ENCODE results near the gene LAMB3. TPM values are rescaled to one million over a fixed set of nuclear protein-coding genes. Genes with fewer than 3 reads are reported as not detected.

LAMB3 gene
- polyA plus RNA-seq, 1 donor from 2014 or later, result 5.8 TPM

GRCh38 chr1:209657918-209658317 lies 5.7 kb upstream of the LAMB3 start:
- no peak overlapping the region for H3K9ac ChIP-seq (ENCODE audit: low read length)

GRCh38 chr1:209657140-209657879 lies 5.1 kb upstream of the LAMB3 start:
- Histone ChIP-seq H3K4me3 (ENCODE audit: low read length) (no peak overlapping the region), H3K9me3 (ENCODE audit: low read length) (no peaks in the 10 kb centered on the region), H3K4me2 (ENCODE audit: low read length) (no peak overlapping the region)
- TF ChIP-seq SMC3 (conservative IDR thresholded peaks at IDR 0.05; ENCODE audit: poor library complexity), result no peak
- no peak for TF ChIP-seq EZH2 (IDR thresholded peaks at IDR 0.05; ENCODE audit: borderline replicate concordance, insufficient read depth, low read length, poor library complexity, severe bottlenecking)
- no peak for TF ChIP-seq CTCF (IDR thresholded peaks at IDR 0.05; ENCODE audit: poor library complexity, severe bottlenecking)
- no peak for TF ChIP-seq MXI1 (conservative IDR thresholded peaks at IDR 0.05; ENCODE audit: poor library complexity, severe bottlenecking)
- no peak for TF ChIP-seq RAD21 (conservative IDR thresholded peaks at IDR 0.05)

More at GRCh38 chr1:209657918-209658317, 5.7 kb upstream of the LAMB3 start:
- H2AFZ ChIP-seq (ENCODE audit: low read depth, low read length), result no peak overlapping the region
- H3K27ac ChIP-seq (ENCODE audit: low read length), result no peak overlapping the region
- H4K20me1 ChIP-seq (ENCODE audit: insufficient read depth), result no peaks in the 10 kb centered on the region
- H3K9me3 ChIP-seq (ENCODE audit: low read length), result no peaks in the 10 kb centered on the region
- no peak for TF ChIP-seq CTCF (IDR thresholded peaks at IDR 0.05; ENCODE audit: poor library complexity, severe bottlenecking)
- no peak for TF ChIP-seq POLR2AphosphoS5 (IDR thresholded peaks at IDR 0.05)
- no peak for TF ChIP-seq SMC3 (conservative IDR thresholded peaks at IDR 0.05; ENCODE audit: poor library complexity)
- TF ChIP-seq RAD21 (conservative IDR thresholded peaks at IDR 0.05), result no peak
- TF ChIP-seq MXI1 (conservative IDR thresholded peaks at IDR 0.05; ENCODE audit: poor library complexity, severe bottlenecking), result no peak
- TF ChIP-seq REST (IDR thresholded peaks at IDR 0.05; ENCODE audit: borderline replicate concordance), result no peak
- no peak for TF ChIP-seq EZH2 (IDR thresholded peaks at IDR 0.05; ENCODE audit: borderline replicate concordance, insufficient read depth, low read length, poor library complexity, severe bottlenecking)
- TF ChIP-seq TAF1 (IDR thresholded peaks at IDR 0.05; ENCODE audit: low read depth), result no peak
- TF ChIP-seq EP300 (conservative IDR thresholded peaks at IDR 0.05; ENCODE audit: poor library complexity, severe bottlenecking), result no peak
- H3K36me3 ChIP-seq (ENCODE audit: insufficient read depth, low read length), result no peaks in the 10 kb centered on the region
- H3K9me2 ChIP-seq (ENCODE audit: insufficient read depth, low read length), result no peaks in the 10 kb centered on the region
- no peaks in the 10 kb centered on the region for H3K27me3 ChIP-seq (ENCODE audit: insufficient read depth, low read depth, low read length)
- H3K4me2 ChIP-seq (ENCODE audit: low read length), result no peak overlapping the region
- H3K79me2 ChIP-seq (replicated peaks; ENCODE audit: insufficient read depth, low read length), result no peaks in the 10 kb centered on the region
- no peaks in the 10 kb centered on the region for H3F3A ChIP-seq (ENCODE audit: insufficient read depth, low read length, poor library complexity, severe bottlenecking)
- no peak overlapping the region for H3K4me3 ChIP-seq (ENCODE audit: low read length)

More at GRCh38 chr1:209657140-209657879, 5.1 kb upstream of the LAMB3 start:
- no peak overlapping the region for H3K9ac ChIP-seq (ENCODE audit: low read length)
- H3K9me2 ChIP-seq (ENCODE audit: insufficient read depth, low read length), result no peaks in the 10 kb centered on the region
- no peaks in the 10 kb centered on the region for H3F3A ChIP-seq (ENCODE audit: insufficient read depth, low read length, poor library complexity, severe bottlenecking)
- H3K27ac ChIP-seq (ENCODE audit: low read length), result no peak overlapping the region
- no peaks in the 10 kb centered on the region for H3K79me2 ChIP-seq (replicated peaks; ENCODE audit: insufficient read depth, low read length)
- H2AFZ ChIP-seq (ENCODE audit: low read depth, low read length), result no peak overlapping the region
- H3K27me3 ChIP-seq (ENCODE audit: insufficient read depth, low read depth, low read length), result no peaks in the 10 kb centered on the region
- no peaks in the 10 kb centered on the region for H3K36me3 ChIP-seq (ENCODE audit: insufficient read depth, low read length)
- no peaks in the 10 kb centered on the region for H4K20me1 ChIP-seq (ENCODE audit: insufficient read depth)
